ENCODE measurements around the gene PER2. TPM values are rescaled to one million over a fixed set of nuclear protein-coding genes. Genes with fewer than 3 reads are reported as not detected.

The PER2 gene
- total and polyA plus RNA-seq, 2 donors (not counting 1 experiment from before 2014, with no cell fraction given) = 3.2 to 12.6 TPM

DNA sequence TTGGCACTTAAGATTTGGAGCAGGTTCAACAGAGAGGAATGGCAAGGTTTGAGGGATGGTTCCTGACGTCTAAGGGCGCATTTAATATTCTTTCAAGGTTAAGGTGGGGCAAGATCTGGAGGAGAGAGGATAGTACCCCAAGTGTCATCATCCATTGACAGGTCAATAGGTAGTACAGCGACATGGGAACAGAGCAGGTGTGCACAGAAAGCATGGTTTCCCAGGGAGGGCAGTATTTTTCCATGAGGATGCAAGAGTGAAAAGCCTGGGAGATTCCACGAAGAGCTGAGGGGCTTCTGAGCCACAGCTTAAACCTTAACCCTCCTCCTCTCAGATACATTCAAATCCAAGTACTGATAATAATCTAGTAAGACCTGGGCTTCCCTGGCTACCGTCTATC, 57.7 kb downstream of the PER2 start:
- no peaks in the 10 kb centered on the region for H3K36me3 ChIP-seq (replicated peaks in 1 of 2; ENCODE audit: control extremely low read depth in 1 of 2, control insufficient read depth in 1 of 2, extremely low read depth in 1 of 2, insufficient read depth in 2 of 2, low read length in 1 of 2)
- peak overlapping the region; percentile 99 for H3K4me2 ChIP-seq (replicated peaks; ENCODE audit: low read depth, low read length, poor library complexity, severe bottlenecking)
- peaks cover 7 to 18% of the 10 kb centered on the region in 2 donors for H3K4me1 ChIP-seq (ENCODE audit: control insufficient read depth in 2 of 2, insufficient read depth in 2 of 2, low read length in 2 of 2)
- Mint-ChIP-seq H3K9me3 (ENCODE audit: insufficient read depth) (no peaks in the 10 kb centered on the region), H3K27ac (no peak overlapping the region), H3K4me1 (peaks cover 27% of the 10 kb centered on the region), H3K4me3 (peak overlapping the region; percentile 94), H3K27me3 (peaks cover 24% of the 10 kb centered on the region)
- peak overlapping the region in 4 of 5 experiments; percentile 58 to 84 (median 67) for H3K4me3 ChIP-seq (ENCODE audit: control extremely low read depth in 1 of 5, extremely low read depth in 1 of 5, insufficient read depth in 1 of 5, low read depth in 2 of 5, low read length in 4 of 5)
- H3K79me2 ChIP-seq (ENCODE audit: control insufficient read depth, insufficient read depth, low read length) = no peaks in the 10 kb centered on the region
- H3K9me3 ChIP-seq (ENCODE audit: control extremely low read depth in 1 of 3, control insufficient read depth in 2 of 3, insufficient read depth in 1 of 3, low read length in 2 of 3) = peaks cover 0 to 15% (median 0%) of the 10 kb centered on the region in 3 donors
- no peaks in the 10 kb centered on the region for H4K20me1 ChIP-seq (ENCODE audit: control insufficient read depth, insufficient read depth, low read length, poor library complexity, severe bottlenecking)
- ChIA-PET POLR2A (no interaction called here), CTCF (interaction anchor here (1.5 kb wide), 1 partner anchor 25 kb away, joined by 6 read pairs; no protein-coding TSS in a partner anchor)
- 90% methylated on average over 4 of the region's 5 CpGs for WGBS (ENCODE audit: insufficient coverage)
- no peak overlapping the region for H3K27ac ChIP-seq (ENCODE audit: low read length in 2 of 2)
- peak overlapping the region; percentile 96 for H2AFZ ChIP-seq (ENCODE audit: insufficient read depth, low read depth, low read length, poor library complexity, severe bottlenecking)
- intact Hi-C loops (cut with micrococcal nuclease) = loop anchor here (1.0 to 5.0 kb wide), 4 partner anchors 10 to 558 kb away; partner anchors contain the start of genes HES6, ILKAP and PER2
- no peak for DNase-seq
- peak overlapping the region; percentile 80 for H3K9ac ChIP-seq (ENCODE audit: low read length)
- no peak for TF ChIP-seq EZH2 (IDR thresholded peaks at IDR 0.05; ENCODE audit: borderline replicate concordance, insufficient read depth, low read depth, low read length, poor library complexity, severe bottlenecking)
- no peak for TF ChIP-seq CTCF (IDR thresholded peaks at IDR 0.05)
- ATAC-seq (ENCODE audit: low read depth) = no peak
- H3K27me3 ChIP-seq (replicated peaks in 1 of 4; ENCODE audit: control extremely low read depth in 1 of 4, control insufficient read depth in 3 of 4, insufficient read depth in 4 of 4, low read length in 3 of 4) = peaks cover 0 to 12% (median 4%) of the 10 kb centered on the region in 4 experiments

DNA sequence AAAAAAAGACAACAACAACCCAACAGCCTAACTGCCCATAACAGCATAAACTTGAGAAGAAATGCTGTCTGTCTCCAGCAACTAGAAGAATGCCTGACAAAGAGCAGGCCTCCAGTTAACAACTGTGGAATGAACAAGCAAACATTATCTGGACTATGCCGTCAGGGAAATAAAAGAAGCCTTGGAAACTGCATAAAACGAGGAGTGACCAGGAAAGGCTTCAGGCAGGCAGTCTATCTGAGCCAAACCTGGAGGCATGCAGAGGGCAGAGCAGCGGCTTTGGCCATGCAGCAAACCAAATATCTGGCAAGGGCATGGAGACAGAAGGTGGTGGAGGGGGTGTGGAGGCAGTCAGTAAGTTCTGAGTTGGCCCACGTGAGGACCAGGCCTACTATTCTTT, 59.7 kb downstream of the PER2 start:
- H2AFZ ChIP-seq (ENCODE audit: insufficient read depth, low read depth, low read length, poor library complexity, severe bottlenecking) = no peak overlapping the region
- Mint-ChIP-seq H3K4me3 (no peak overlapping the region), H3K9me3 (ENCODE audit: insufficient read depth) (no peaks in the 10 kb centered on the region), H3K27me3 (peaks cover 14% of the 10 kb centered on the region), H3K27ac (no peak overlapping the region), H3K4me1 (peaks cover 19% of the 10 kb centered on the region)
- intact Hi-C loops (cut with micrococcal nuclease) = no loop called here
- H3K27me3 ChIP-seq (replicated peaks in 1 of 4; ENCODE audit: control extremely low read depth in 1 of 4, control insufficient read depth in 3 of 4, insufficient read depth in 4 of 4, low read length in 3 of 4) = peaks cover 0 to 5% (median 0%) of the 10 kb centered on the region in 4 experiments
- no peak for DNase-seq
- no peak overlapping the region for H3K27ac ChIP-seq (ENCODE audit: low read length in 2 of 2)
- H3K4me1 ChIP-seq (ENCODE audit: control insufficient read depth in 2 of 2, insufficient read depth in 2 of 2, low read length in 2 of 2) = peaks cover 7 to 14% of the 10 kb centered on the region in 2 donors
- TF ChIP-seq CTCF (IDR thresholded peaks at IDR 0.05) (no peak), EZH2 (IDR thresholded peaks at IDR 0.05; ENCODE audit: borderline replicate concordance, insufficient read depth, low read depth, low read length, poor library complexity, severe bottlenecking) (no peak)
- ChIA-PET CTCF (no interaction called here), POLR2A (no interaction called here)
- no peak for ATAC-seq (ENCODE audit: low read depth)
- H3K9ac ChIP-seq (ENCODE audit: low read length) = no peak overlapping the region
- H3K79me2 ChIP-seq (ENCODE audit: control insufficient read depth, insufficient read depth, low read length) = no peaks in the 10 kb centered on the region
- no peak overlapping the region for H3K4me2 ChIP-seq (replicated peaks; ENCODE audit: low read depth, low read length, poor library complexity, severe bottlenecking)
- H4K20me1 ChIP-seq (ENCODE audit: control insufficient read depth, insufficient read depth, low read length, poor library complexity, severe bottlenecking) = no peaks in the 10 kb centered on the region
- peaks cover 0 to 2% of the 10 kb centered on the region in 2 experiments for H3K36me3 ChIP-seq (replicated peaks in 1 of 2; ENCODE audit: control extremely low read depth in 1 of 2, control insufficient read depth in 1 of 2, extremely low read depth in 1 of 2, insufficient read depth in 2 of 2, low read length in 1 of 2)
- H3K9me3 ChIP-seq (ENCODE audit: control extremely low read depth in 1 of 3, control insufficient read depth in 2 of 3, insufficient read depth in 1 of 3, low read length in 2 of 3) = peaks cover 0 to 15% (median 0%) of the 10 kb centered on the region in 3 donors
- 86% methylated on average over 4 of the region's 4 CpGs for WGBS (ENCODE audit: insufficient coverage)
- no peak overlapping the region for H3K4me3 ChIP-seq (ENCODE audit: control extremely low read depth in 1 of 5, extremely low read depth in 1 of 5, insufficient read depth in 1 of 5, low read depth in 2 of 5, low read length in 4 of 5)

Measured in B cell (primary cell).